ENCODE data around the gene BLZF1.

- TF ChIP-seq CTCF (IDR thresholded peaks at IDR 0.05) (no peak), POLR2AphosphoS5 (IDR thresholded peaks at IDR 0.05; ENCODE audit: low read depth, low read length) (no peak), SIN3A (IDR thresholded peaks at IDR 0.05; ENCODE audit: borderline replicate concordance, insufficient read depth, low read depth, low read length) (no peak), TCF7L2 (IDR thresholded peaks at IDR 0.05; ENCODE audit: low read depth, low read length) (no peak)
- TF ChIP-seq, protein P1, sequence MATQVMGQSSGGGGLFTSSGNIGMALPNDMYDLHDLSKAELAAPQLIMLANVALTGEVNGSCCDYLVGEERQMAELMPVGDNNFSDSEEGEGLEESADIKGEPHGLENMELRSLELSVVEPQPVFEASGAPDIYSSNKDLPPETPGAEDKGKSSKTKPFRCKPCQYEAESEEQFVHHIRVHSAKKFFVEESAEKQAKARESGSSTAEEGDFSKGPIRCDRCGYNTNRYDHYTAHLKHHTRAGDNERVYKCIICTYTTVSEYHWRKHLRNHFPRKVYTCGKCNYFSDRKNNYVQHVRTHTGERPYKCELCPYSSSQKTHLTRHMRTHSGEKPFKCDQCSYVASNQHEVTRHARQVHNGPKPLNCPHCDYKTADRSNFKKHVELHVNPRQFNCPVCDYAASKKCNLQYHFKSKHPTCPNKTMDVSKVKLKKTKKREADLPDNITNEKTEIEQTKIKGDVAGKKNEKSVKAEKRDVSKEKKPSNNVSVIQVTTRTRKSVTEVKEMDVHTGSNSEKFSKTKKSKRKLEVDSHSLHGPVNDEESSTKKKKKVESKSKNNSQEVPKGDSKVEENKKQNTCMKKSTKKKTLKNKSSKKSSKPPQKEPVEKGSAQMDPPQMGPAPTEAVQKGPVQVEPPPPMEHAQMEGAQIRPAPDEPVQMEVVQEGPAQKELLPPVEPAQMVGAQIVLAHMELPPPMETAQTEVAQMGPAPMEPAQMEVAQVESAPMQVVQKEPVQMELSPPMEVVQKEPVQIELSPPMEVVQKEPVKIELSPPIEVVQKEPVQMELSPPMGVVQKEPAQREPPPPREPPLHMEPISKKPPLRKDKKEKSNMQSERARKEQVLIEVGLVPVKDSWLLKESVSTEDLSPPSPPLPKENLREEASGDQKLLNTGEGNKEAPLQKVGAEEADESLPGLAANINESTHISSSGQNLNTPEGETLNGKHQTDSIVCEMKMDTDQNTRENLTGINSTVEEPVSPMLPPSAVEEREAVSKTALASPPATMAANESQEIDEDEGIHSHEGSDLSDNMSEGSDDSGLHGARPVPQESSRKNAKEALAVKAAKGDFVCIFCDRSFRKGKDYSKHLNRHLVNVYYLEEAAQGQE (IDR thresholded peaks at IDR 0.05; ENCODE audit: insufficient read depth in 1 of 2, low read depth in 2 of 2, low read length in 1 of 2), result no peak
Measured at GRCh38 chr1:169371404-169371803, 3.4 kb downstream of the BLZF1 start.
